ENCODE data around the gene ASCL2.
A peak's percentile ranks its signal among the peaks of the same experiment; 100 is the strongest.

Gene ASCL2

DNA sequence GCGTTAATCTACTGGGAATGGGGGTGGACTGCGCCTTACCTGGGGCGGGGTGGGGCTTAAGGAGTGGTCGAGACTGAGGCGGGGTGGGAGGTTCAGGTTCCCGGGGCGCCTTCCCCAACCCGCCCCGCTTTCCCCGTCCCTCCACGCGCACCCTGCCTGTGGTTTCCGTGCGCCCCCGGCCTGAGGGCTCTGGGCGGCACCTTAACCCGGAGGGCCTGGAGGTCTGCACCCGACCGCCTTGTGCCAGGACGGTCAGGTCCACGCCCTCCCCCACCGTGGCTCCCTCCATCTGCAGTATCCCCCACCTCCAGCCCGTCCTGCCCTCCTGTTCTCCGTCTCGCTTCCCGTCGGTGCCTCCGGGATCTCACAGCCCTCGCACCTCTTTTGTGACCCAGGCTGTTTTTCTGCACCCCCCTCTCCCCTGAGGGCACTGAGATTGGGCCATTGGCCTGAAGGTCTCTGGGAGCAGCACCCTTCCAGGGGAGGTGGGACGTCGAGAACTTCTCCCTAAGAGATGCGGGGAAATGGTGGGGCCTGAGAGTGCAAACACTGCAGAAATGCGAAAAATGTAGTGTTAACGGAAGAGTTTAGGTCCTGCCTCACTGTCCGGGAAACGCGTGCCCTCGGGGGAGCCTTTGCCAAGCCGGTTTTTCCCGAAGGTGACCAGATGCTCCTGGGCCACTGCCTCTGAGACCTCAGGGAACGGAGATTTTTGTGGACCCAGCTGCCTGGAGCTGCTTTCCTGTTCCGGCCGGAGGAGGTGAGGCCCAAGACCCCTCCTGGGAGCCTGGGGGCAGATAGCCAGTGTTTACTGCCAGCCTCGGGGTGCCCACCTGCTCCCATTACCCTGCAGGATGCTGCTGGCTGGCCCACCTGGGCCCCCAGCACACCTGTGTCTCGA is 1.2 kb upstream of the ASCL2 start:
- DNase-seq, result no peak

DNA sequence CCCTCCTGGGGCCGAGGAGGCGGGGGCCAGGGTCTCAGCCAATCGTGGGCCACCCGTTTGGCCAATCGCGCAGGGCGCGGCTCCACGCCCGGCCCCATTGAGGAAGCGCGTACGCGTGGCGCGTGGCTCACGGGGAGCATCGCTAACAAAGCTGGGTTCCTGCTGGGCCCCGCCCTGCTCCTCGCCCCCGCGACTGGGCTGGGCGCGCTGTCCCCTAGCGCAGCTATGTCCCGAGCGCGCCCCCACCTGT is 614 bp upstream of the ASCL2 start:
- peak; percentile 90 for DNase-seq

DNA sequence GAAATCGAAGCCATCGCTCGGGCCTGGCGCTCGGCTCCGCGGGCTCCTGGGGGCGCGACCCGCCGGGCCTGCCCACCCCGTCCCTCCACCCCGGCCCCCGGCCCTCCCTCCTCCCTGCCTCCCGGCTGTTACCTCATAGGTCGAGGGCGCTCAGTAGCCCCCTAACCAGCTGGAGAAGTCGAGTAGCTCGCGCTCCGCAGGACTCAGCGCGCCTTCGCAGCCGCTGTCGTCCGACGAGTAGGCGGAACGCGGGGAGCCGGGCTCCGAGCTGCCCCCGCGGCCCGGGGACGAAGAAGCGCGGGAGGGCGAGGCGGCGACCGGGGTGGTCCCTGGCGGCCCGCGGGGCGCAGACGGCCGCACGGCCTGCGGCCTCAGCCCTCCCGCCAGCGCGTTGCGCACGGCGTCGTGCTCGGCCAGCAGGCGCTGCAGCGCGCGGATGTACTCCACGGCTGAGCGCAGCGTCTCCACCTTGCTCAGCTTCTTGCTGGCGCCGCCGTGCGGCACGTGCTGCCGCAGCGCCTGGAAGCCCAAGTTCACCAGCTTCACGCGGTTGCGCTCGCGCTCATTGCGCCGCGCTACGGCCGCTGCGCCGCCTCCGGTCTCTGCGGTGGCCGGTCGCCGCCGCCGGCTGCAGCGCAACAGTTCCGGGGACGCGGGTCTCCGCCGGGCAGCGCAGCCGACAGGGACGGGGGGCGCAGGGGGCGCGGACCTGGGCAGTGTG is 627 bp downstream of the ASCL2 start:
- DNase-seq, result peak; percentile 65

DNA sequence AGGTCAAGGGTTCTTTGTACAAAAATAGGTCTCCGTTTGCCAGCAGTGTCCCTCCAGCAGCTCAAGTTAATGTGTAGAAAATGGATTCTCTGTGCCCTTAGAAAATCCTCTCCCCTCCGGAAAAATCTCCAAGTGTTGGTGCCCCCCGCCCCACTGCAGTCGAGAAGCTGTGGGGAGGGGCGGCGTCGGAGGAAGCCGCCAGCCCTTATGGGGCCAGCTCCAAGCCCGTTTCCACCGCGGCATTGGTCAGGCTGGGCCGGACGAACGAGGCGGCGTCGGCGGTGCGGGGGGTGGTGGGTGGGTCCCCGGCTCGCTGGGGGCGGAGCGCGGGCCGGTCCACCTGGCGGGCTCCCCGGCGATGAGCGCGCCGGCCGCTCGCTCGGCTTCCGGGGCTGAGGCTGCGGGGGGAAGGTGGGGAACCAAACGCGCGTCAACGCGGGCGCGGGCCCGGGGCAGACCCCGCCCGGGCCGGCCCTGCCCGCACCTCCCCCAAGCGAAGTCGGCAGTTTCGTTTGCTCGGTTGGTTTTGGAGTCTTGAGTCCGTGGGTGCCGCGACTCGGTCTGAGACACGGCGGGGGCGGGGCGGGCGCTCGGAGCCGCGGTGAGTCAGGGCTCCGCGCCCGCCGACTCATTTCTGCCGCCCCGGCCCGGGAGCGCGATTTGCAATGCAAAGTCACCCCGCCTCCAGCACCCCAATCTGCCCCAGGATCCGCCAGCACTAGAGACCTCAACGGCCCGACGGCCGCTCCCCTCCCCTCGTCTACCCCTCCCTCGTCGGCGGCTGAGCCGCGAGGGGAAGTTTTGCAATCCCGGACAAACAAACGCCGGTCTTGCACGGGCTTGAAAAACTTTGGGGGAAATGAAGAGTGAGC is 1.4 kb downstream of the ASCL2 start:
- DNase-seq, result peak; percentile 95

DNA sequence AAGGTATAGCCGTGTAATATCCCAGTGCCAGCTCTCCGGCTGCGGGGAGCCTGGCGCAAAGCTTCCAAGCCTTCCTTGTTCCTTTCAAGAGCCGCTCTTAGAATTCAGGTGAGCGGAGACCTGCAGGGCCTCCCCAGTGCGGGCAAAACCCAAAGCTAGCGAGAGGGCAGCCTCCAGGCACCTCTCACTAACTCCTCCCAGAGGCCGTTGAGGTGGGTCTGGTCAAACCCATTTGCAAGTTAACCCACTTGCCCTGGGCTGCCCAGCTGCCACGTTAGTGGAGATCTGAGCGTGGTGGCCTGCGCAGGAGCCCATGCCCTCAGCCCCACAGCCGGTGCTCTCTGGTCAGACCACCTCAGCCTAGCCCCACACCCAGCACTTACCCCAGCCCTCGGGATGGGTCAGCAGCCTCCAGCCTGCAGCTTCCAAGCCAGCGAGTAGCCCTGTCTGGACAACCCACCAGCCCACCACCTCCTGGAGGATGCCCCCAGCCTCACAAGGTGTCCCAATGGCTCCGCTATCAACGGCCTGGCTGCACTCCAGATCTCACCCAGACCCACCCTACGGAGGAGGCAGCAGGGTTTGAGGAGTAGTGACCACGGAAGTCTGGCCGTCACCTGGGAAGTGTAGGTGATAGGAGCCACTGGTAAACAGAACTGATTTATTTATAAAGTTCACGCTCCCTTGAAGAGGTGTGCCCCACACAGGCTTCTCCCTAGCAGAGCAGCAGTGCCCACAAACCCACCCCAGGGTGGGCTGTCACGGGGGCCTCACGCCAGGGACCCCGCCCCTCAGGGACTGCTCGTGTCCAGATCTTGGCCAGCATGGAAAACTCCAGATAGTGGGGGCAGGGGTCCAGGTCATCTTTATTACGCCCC is 2.3 kb downstream of the ASCL2 start:
- no peak for DNase-seq

DNA sequence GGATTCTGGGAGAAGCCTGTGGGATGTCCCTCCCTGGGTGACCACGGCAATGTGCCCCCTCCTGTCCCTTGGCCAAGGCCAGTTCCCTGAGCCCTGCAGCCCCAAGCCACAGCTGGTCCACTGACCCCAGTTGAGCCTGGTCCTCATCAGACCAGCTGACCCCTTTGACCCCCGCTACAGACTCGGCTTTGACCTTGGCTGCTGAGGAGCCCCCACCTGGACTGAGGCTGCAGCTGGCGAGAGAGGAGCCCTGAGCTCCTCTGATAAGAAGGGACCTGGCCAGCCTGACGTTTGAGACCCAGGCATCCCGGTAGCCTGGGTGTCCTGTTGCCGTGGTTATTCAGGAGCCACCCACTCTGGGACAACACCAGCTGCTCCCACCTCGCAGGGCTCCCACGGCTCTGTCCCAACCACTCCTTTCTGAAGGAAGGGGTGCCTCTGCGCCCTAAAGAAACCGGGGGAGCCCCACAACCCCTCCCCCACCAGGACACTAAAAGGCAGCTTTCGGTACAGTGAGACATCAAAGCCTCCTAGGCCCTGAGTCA is 3.0 kb downstream of the ASCL2 start:
- no peak for DNase-seq

DNA sequence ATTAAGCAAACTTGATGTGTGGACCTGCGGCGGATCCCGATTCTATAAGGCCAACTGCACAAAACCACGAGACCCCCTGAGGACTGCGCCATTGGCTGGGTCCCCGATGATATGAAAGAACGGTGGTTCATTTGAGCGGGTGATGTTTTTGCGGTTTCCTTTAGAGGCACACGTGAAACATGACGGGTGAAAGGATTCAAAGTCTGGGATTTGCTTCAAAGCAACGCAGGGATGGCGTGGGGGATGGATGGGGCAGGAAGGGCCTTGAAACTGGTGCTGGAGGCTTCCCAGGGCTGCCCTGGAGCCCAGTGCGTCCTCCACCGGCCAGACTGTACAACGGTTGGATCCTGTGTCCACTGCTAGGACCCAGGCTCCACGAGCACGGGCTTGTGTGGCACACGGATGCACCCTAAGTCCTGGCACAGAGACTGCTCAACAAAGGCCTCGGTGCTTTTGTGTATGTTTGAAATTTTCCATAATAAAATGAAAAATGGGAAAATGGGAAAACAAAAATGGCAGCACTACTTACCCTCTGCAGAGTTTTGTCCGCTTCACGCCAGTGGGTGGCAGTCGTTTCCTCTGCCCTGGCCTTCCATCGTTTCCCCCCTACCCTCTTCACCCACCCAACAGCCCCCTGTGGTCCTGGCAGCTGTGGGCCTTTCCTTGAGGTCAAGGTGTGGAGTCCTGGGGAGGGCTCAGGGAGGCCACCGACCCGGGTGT is 3.6 kb downstream of the ASCL2 start:
- no peak for DNase-seq

DNA sequence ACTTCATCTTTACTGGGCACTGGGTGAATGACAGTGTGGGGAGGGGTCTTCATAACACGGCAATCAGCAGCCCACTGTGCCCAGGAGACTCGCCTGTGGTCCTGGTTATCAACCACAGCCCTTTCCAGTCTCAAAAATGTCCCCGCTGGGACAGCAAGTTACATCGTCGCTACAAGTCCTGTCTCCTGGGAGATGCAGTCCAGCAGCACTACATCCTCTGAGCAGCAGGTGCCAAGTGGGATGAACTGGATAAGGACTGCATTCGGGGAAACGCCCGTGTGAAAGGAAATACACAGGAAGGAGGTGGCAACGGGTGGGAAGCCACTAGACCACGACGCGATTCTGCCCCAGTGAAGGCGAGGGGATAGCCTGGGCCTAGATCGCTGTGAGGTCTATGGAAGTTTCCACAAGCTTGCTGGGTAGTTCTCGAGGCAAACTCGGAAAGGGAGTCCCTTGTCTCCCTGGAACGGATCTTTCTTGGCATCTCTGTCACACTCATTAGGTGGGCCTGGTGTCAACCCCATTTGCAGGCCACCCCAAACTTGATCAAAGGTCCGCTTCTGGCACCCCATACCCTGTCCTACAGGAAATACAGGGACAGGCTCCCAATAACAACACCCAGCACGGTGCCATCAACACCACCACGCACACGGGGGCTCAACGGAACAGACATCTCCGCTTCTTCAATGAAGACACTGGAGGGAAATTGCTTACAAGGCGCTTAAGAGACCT is 4.4 kb downstream of the ASCL2 start:
- DNase-seq, result no peak

DNA sequence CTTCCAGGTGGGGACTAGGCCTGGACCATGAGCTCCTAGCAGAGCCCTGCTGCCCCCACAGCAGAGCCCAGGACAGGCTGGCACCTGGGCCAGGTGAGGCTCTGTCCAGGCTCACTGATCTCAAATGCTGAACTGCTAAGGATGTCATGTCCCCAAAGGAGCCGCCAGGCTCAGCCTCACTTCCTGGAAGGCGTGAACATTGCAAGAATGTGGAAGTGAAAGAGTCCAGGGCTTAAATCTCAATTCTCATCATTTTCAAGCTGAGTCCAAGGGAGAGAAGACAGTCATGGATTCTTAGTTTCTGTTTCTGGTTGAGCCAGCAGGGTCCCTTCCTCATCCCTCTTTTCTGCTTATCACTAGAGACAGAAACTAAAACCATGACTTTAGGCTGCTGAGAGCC is 5.0 kb downstream of the ASCL2 start:
- DNase-seq, result peak; percentile 97

DNA sequence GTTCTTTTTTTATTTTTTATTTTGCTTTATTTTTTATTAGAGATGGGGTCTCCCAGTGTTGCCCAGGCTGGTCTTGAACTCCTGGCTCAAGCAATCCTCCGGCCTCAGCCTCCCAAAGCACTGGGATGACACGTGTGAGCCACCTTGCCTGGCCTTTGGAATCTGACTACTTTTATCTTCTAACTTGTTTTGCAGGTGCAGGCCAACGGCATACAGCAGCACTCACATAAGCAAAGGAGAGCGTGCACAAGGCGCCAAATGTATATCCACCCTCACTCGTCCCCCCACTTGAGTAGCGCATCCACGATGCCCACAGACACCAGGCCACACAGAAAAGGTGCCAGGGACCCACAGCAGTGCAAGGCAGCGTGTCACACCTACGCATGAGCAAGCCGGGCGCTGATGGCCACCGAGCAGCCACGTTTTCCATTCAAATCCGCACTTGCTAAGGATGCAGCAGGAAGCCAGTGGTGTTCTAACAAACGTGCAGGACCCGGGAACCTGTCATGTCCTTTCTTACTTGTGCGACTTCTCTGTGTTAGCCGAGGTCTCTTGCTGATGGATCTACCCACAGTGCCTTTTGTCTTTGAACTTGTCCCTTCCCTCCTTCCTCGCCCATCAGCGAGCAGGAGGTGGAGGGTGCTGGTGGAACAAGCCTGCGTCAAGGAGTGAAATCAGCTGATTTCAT is 5.9 kb downstream of the ASCL2 start:
- no peak for DNase-seq

DNA sequence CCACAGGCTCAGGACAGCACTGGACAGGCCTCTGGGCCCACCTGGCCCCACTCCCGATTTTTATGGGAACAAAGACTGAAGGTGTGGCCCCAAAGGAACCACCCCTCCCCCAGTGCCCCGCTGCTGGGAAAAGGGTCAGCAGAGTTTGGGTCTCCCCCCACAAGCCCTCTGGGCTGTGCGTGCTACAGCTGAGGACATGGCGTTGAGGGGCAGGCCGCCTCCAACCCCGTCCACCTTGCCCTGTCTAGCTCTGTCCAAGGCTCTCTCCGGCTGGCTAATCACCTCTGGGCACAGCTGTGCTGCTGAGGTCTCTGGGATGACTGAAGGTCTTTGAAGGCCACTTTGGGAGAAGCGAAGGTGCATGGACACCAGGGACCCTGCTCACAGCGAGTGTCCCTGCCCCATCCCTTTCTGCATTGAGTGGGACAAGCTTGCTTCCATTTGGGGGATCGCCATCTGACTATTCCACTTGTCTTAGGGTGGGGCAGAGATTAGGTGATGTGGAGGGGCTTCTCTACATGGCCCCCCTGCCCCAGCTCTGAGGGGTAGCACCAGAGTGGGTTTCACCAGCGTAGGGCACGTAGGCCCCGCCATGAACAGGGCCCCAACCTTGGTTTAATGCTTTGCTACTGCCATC is 6.5 kb downstream of the ASCL2 start:
- no peak for DNase-seq

DNA sequence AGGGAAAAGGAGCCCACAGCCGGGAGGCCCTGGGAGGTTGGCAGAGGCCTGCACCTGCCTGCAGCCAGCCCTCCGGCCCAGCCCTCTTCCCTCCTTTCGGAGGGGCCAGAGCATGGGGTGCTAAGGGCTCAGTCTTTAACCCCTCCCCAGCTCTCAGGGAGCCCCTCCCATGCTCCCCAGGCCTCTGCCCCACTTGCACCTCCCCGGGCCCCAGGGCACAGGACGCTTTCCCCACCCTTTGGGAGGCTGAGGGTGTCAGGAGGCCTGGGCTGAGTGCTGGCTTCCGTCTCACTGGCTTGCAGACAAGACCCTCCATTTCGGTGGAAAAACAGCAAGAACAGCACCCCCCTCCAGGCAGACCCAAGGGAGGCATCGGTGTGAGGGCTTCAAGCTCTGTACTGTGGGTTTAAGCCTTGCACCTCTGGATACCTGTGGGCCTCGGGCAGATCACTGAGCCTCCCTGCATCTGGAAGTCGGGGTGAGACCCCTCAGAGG is 7.3 kb downstream of the ASCL2 start:
- DNase-seq, result no peak

DNA sequence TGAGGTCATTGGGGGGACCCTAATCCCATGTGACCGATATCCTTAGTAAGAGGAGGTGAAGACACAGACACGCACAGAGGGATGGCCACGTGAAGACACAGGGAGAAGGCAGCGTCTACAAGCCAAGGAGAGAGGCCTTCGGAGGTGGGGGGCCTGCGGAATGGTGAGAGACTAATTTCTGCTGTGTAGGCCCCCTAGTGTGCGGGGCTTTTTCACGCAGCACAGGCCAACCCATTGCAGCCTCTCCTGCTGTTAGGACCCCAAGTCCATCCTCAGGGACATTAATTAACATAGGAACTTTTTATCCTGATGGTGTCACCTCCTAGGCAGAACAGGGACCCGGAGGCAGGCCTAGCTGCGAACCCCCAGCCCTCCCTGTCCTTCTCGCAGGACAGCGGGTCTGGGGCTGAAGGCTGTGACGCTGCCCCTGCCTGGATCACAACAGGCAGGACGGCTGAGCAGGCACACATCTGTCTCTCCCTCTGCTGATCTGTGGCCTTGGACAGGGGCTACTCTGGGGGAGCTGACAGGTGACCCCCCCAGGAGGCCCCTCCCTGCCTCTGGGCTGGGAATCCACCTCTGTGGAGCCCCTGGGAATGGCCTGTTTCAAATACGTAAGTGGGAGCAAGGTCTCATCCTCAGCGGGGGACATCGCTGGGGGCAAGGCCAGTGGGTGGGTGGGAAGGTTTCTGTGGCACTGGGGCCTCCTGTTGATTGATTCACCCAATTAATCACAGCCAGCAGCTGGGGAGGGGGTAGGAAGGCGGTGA is 7.9 kb downstream of the ASCL2 start:
- DNase-seq, result no peak

DNA sequence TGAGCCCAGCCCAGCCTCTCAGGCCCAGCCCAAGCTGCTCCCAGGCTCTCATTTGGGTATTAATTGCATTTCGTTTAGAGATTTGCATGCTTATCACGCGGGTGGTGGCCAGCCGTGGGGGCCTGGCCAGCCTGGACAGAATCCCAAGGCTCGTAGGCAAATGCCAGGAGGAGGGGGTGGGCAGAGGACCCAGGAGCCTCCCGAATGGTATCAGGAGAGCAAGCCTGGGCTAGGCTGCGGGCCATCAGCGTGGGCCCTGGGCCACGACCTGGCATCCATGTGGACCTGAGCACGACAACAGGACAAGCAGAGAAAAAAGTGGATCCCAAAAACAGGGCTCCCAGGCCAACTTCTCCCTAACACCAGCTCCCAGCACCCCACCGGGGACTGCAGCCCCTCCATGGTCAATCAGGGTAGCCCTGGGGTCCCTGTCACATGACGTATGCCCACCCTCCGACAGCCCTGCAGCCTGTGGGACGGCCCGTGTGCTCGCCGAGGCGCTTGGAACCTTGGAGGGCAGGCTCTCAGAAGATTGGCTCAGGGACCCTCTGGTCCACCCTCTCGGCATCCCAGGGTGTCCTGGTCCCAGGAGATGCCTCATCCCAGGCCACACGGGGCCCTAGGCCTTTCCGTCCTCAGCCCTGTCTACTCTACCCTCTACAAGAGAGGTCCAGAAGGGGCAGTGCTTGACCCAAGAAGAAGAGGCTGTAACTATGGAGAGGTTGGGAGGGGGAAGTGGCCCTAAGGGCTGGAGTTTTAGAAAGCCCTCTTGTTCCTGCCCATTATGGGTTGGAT is 8.8 kb downstream of the ASCL2 start:
- DNase-seq, result no peak

DNA sequence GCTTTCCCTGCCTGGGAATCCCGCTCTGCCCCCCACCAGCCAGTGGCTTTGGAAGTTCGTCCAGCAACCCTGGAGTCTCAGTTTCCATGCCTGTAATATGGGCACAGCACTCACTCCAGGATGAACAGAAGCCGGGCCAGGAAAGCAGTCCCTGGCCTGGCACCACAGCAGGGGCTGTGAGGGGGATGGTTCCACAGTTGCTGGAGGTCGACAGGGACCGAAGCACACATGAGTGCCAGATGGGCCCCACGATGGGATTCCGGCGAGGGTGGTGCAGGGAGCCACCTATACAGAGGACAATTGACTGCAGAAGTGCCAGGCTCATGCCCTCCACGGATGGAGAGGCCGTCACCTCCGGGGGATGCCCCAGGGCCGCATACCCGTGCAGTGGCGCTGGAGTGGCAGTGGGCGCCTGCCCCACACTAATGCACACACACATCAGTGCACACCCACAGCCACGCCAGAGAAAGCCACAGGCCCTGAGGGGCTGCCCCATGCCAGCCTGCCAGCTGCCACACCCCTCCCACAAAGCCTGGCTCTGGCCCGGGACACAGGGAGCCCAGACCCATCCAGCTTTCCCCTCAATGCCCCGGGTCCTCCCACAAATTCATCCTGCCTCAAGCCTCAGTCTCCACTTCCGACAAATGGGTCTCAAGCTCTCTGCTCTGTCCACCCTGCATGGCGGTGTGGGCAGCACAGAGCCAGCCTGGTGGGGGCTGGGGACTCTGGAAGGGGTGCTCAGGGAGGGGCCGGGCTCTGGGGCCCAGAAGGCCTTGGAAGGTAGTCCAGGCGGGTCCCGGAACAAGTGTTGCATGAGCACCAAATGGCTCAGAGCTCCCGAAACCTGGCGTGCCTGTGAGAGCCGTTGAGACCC is 9.7 kb downstream of the ASCL2 start:
- no peak for DNase-seq

DNA sequence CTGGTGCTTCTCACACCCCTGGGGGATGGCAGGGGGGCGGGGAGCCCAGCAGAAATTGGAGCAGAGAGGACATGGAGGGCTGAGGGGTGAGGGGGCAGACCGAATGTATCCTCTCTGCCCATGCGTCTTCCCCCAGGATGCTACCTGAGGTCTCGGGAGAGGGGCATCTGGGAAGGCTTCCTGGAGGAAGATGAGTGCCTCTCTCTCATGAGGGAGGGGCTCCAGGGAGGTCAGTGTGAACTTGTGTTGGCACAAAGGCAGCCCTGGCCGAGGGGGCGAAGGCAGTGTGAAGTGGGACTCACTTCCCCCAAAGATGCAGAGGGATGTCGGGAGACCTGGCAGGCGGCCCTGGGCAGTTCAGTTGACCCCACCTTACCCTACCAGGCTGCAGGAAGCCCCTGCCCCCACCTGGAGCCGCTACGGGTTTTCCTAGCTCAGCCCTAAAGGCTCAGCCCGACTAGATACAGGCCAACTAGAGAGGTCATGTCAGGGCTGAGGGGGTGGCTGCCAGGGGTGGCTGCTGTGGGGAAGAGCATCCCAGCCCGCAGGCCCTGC is 10.4 kb downstream of the ASCL2 start:
- no peak for DNase-seq

DNA sequence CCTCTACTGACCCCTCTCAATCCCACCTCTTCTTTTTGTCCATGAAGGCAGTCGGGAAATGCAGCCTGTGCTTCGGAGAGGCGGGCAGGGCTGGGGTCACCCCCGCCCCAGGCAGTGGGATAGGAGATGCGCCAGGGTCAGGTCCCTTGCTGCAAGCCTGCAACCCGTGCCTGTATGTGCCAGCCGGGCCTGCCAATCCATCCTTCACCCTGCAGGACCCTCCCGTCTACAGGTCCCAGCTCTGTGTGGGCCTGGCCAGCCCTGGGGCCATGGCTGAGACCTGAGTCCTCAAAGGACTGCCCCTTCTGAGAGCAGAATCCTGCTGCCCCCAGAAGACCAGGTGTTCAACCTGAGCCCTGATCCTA is 10.9 kb downstream of the ASCL2 start:
- no peak for DNase-seq
